K562 (cell line): ENCODE data around the gene DDX41. TPM values are rescaled to one million over a fixed set of nuclear protein-coding genes. Genes with fewer than 3 reads are reported as not detected.

Source experiments
- ATAC-seq: fragments of 200-7000 bp; cut with Tn5 transposase; 3 replicates; pipeline ENCODE4 v1.9.1; 2020; ENCODE audit warnings: moderate library complexity
- BruUV-seq: library from RNA; stranded (reverse); fragments of 400-500 nt; replicated peaks from 2 replicates; lab custom pipeline; 2021; lab: Mats Ljungman, UMichigan
- CTCF ChIA-PET: fragments of 300-600 bp; formaldehyde crosslinking; extraction: SDS; loops from one replicate; lab custom pipeline; 2021; ENCODE audit warnings: low intra/inter-chr PET ratio; lab: Yijun Ruan, JAX
- POLR2A ChIA-PET: fragments of 300-600, 350-650 bp; sonication (Branson Sonifier 250); formaldehyde crosslinking; extraction: SDS; loops from one replicate; lab custom pipeline; 2021; ENCODE audit warnings: antibody characterized with exemption, inconsistent platforms; lab: Yijun Ruan, JAX
- DNase-seq, 4 experiments: peaks; one replicate each; pipeline versions ENCODE4 v3.0.0 to v3.0.0-alpha.2; 2011 to 2018; ENCODE audit warnings: low spot score in 3 of 4, mixed read lengths in 3 of 4; ENCODE audit errors: extremely low read depth in 1 of 4
- FAIRE-seq: peaks from 2 replicates; lab custom pipeline; 2011; peaks lifted over from hg19 to GRCh38; lab: Jason Lieb, UNC
- H2AFZ ChIP-seq: 2 replicates; pipeline ENCODE4 v1.6.0; 2011; ENCODE audit warnings: low read depth, low read length, control low read depth, inconsistent platforms
- H3K27ac ChIP-seq: fragments of 200-600 bp; 3 replicates; pipeline ENCODE4 v1.8.0; 2011; ENCODE audit warnings: low read depth, mild to moderate bottlenecking, control low read depth, inconsistent platforms, low read length, moderate library complexity, mixed read lengths; ENCODE audit errors: extremely low read depth
- H3K27me3 ChIP-seq, 2 experiments: fragments of 300-600 bp in 1 of 2; 2 replicates in 1 of 2; 3 replicates in 1 of 2; pipeline versions ENCODE4 v1.6.0 to v1.8.0; 2011; ENCODE audit warnings: inconsistent platforms in 2 of 2, low read length in 2 of 2, mild to moderate bottlenecking in 1 of 2, mixed read lengths in 1 of 2, moderate library complexity in 1 of 2; ENCODE audit not compliant: control insufficient read depth in 2 of 2, insufficient read depth in 2 of 2
- H3K36me3 ChIP-seq: fragments of 300-600 bp; 3 replicates; pipeline ENCODE4 v1.8.0; 2011; ENCODE audit warnings: mild to moderate bottlenecking, low read length, inconsistent platforms; ENCODE audit not compliant: control insufficient read depth, insufficient read depth
- H3K4me1 ChIP-seq, 2 experiments: fragments of 200-600 bp in 1 of 2; replicated peaks in 1 of 2; 2 replicates in 1 of 2; 3 replicates in 1 of 2; pipeline versions ENCODE4 v1.5.1 to v1.8.0; 2011; ENCODE audit warnings: inconsistent platforms in 2 of 2, low read length in 2 of 2, mild to moderate bottlenecking in 1 of 2, mixed read lengths in 1 of 2, moderate library complexity in 1 of 2; ENCODE audit not compliant: control insufficient read depth in 2 of 2, insufficient read depth in 2 of 2
- H3K4me2 ChIP-seq: 2 replicates; pipeline ENCODE4 v1.6.1; 2011; ENCODE audit warnings: low read length, control low read depth, inconsistent platforms, mixed read lengths; ENCODE audit not compliant: insufficient read depth
- H3K4me3 ChIP-seq: fragments of 200-600 bp; sonication (generic), shearing (Covaris generic); 2 replicates; pipeline ENCODE4 v1.5.1; 2016; ENCODE audit warnings: control low read depth, inconsistent platforms
- H3K79me2 ChIP-seq: fragments of 200-600 bp; 3 replicates; pipeline ENCODE4 v1.8.0; 2011; ENCODE audit warnings: low read length, inconsistent platforms; ENCODE audit not compliant: control insufficient read depth, insufficient read depth
- H3K9ac ChIP-seq, 2 experiments: 2 replicates each; pipeline versions ENCODE4 v1.6.0 to v1.6.1; 2011; ENCODE audit warnings: low read depth in 2 of 2, low read length in 2 of 2, control low read depth in 1 of 2, inconsistent platforms in 1 of 2, mild to moderate bottlenecking in 1 of 2, mixed read lengths in 1 of 2; ENCODE audit not compliant: insufficient read depth in 1 of 2
- H3K9me1 ChIP-seq: one replicate; pipeline ENCODE4 v1.6.0; 2011; ENCODE audit warnings: inconsistent platforms, mild to moderate bottlenecking, low read length, moderate library complexity; ENCODE audit not compliant: control insufficient read depth, insufficient read depth
- H3K9me3 ChIP-seq: replicated peaks from 2 replicates; pipeline ENCODE4 v1.5.1; 2011; ENCODE audit warnings: low read depth, low read length, inconsistent platforms; ENCODE audit not compliant: control insufficient read depth, insufficient read depth
- H4K20me1 ChIP-seq: replicated peaks from 2 replicates; pipeline ENCODE4 v1.6.1; 2011; ENCODE audit warnings: low read length, inconsistent platforms, mixed read lengths; ENCODE audit not compliant: control insufficient read depth, insufficient read depth
- BCLAF1 ChIP-seq, 2 experiments: fragments of 450-650 bp in 1 of 2; IDR thresholded peaks; 2 replicates each; pipeline ENCODE4 v1.6.1; 2011 to 2017; ENCODE audit warnings: low read depth in 2 of 2, antibody characterized with exemption in 1 of 2, borderline replicate concordance in 1 of 2, low read length in 1 of 2, mild to moderate bottlenecking in 1 of 2, mixed read lengths in 1 of 2; ENCODE audit not compliant: control insufficient read depth in 1 of 2
- WGBS: fragments of 100-300 bp; shearing (Covaris generic); methylation state at CpG from one replicate; pipeline ENCODE4 v1.1.6; 2016; ENCODE audit warnings: low coverage, mixed read lengths; ENCODE audit not compliant: insufficient coverage; ENCODE audit errors: missing lambda C conversion rate; 5-methylcytosine and 5-hydroxymethylcytosine counted together
- in situ Hi-C: fragments of 300-500 bp; cut with MboI; formaldehyde crosslinking; loops from 4 replicates; pipeline ENCODE4 v1.15.0; 2018; ENCODE audit warnings: inconsistent platforms, mixed read lengths
- intact Hi-C: fragments of 100-400 bp; cut with micrococcal nuclease; formaldehyde crosslinking; loops from 2 replicates; pipeline ENCODE4 v1.14.2; 2022
- polyA plus RNA-seq, 8 experiments: library from polyadenylated mRNA; depleted of rRNA in 4 of 8; stranded (reverse) in 5 of 8; unstranded in 3 of 8; fragments of >200 nt; fragmentation: Nextera tagmentation in 2 of 8; fragmentation: Illumina TruSeq in 1 of 8; extraction: Ambion mirVana in 2 of 8; extraction: Trizol in 1 of 8; gene quantifications; 2 replicates each; pipeline versions ENCODE4 v1.2.1 to v1.2.3, GENCODE V29; 2011 to 2014; ENCODE audit warnings: inconsistent platforms in 1 of 8, missing spikeins in 1 of 8
- total RNA-seq, 7 experiments: library from RNA; depleted of rRNA in 6 of 7; stranded (reverse); fragments of >200 nt in 6 of 7; fragmentation: Illumina TruSeq in 2 of 7; extraction: Trizol in 2 of 7; gene quantifications; 2 replicates each; pipeline versions ENCODE4 v1.2.1 to v1.2.3, GENCODE V29; 2011 to 2021; ENCODE audit warnings: low replicate concordance in 1 of 7
- TF ChIP-seq, protein P1 (sequence below), 2 experiments: fragments of 150-350 bp in 1 of 2; IDR thresholded peaks; 2 replicates each; pipeline ENCODE4 v1.6.1; 2012 to 2016; ENCODE audit warnings: low read depth in 2 of 2, low read length in 2 of 2, mild to moderate bottlenecking in 1 of 2, moderate library complexity in 1 of 2

Gene DDX41
- total and polyA plus RNA-seq, 9 of the 15 experiments (the other 6 are each of a cell fraction or from before 2014, with no cell fraction given): 38.2 to 284 (median 116) TPM

- in situ Hi-C loops: no loop called here
- H3K4me2 ChIP-seq: peak overlapping the region; percentile 30
- H3K9me3 ChIP-seq: no peaks in the 10 kb centered on the region
- intact Hi-C loops: no loop called here
- H2AFZ ChIP-seq: peak overlapping the region; percentile 78
- H3K27ac ChIP-seq: peak overlapping the region; percentile 24; the same call in 1 of the 3 replicates
- H3K4me1 ChIP-seq: peaks cover 25 to 67% of the 10 kb centered on the region in 2 experiments
- peak overlapping the region; percentile 42 to 70; a peak in 2 of 4 replicates for H3K9ac ChIP-seq
- H4K20me1 ChIP-seq: no peaks in the 10 kb centered on the region; the same call in 1 of the 2 replicates
- no peak for ATAC-seq
- 38% methylated on average over 7 of the region's 7 CpGs for WGBS
- no peak for DNase-seq
- peaks cover 36% of the 10 kb centered on the region for H3K79me2 ChIP-seq
- no TSS peak for BruUV-seq
- H3K36me3 ChIP-seq: peaks cover 16% of the 10 kb centered on the region; the same call in 1 of the 3 replicates
- no peak overlapping the region for H3K4me3 ChIP-seq
- no peaks in the 10 kb centered on the region for H3K27me3 ChIP-seq
- ChIA-PET CTCF (interaction anchor here (0.7 kb wide), 1 partner anchor 114 kb away, joined by 3 read pairs; no protein-coding TSS in a partner anchor), POLR2A (interaction anchor here (0.7 to 1.7 kb wide), 5 partner anchors 11 to 26 kb away, joined by 3 to 10 read pairs (median 4); no protein-coding TSS in a partner anchor)
- FAIRE-seq: no peak
- H3K9me1 ChIP-seq: no peaks in the 10 kb centered on the region
- TF ChIP-seq BCLAF1 (IDR thresholded peaks at IDR 0.05; ENCODE audit: borderline replicate concordance in 1 of 2, control insufficient read depth in 1 of 2, low read depth in 2 of 2, low read length in 1 of 2): 0 out of 4 replicates have a peak, but pooled peaks of 1 of the 2 experiments have one; percentile 21
- TF ChIP-seq, protein P1, sequence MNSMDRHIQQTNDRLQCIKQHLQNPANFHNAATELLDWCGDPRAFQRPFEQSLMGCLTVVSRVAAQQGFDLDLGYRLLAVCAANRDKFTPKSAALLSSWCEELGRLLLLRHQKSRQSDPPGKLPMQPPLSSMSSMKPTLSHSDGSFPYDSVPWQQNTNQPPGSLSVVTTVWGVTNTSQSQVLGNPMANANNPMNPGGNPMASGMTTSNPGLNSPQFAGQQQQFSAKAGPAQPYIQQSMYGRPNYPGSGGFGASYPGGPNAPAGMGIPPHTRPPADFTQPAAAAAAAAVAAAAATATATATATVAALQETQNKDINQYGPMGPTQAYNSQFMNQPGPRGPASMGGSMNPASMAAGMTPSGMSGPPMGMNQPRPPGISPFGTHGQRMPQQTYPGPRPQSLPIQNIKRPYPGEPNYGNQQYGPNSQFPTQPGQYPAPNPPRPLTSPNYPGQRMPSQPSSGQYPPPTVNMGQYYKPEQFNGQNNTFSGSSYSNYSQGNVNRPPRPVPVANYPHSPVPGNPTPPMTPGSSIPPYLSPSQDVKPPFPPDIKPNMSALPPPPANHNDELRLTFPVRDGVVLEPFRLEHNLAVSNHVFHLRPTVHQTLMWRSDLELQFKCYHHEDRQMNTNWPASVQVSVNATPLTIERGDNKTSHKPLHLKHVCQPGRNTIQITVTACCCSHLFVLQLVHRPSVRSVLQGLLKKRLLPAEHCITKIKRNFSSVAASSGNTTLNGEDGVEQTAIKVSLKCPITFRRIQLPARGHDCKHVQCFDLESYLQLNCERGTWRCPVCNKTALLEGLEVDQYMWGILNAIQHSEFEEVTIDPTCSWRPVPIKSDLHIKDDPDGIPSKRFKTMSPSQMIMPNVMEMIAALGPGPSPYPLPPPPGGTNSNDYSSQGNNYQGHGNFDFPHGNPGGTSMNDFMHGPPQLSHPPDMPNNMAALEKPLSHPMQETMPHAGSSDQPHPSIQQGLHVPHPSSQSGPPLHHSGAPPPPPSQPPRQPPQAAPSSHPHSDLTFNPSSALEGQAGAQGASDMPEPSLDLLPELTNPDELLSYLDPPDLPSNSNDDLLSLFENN (IDR thresholded peaks at IDR 0.05; ENCODE audit: low read depth in 2 of 2, low read length in 2 of 2): no peak
These were observed 42.7 kb downstream of the DDX41 start for GRCh38 chr5:177474002-177474476.
